Calu3 (cell line): ENCODE measurements around the gene RTN4IP1. TPM values are rescaled to one million over a fixed set of nuclear protein-coding genes. Genes with fewer than 3 reads are reported as not detected.

ENCODE experiments used
- BruUV-seq: library from RNA; stranded (reverse); fragments of 400-500 nt; replicated peaks from 2 replicates; lab custom pipeline; 2021; lab: Mats Ljungman, UMichigan
- CTCF ChIA-PET: fragments of 300-600 bp; sonication (Branson Sonifier 250); formaldehyde crosslinking; loops from one replicate; lab custom pipeline; 2022; ENCODE audit warnings: antibody characterized with exemption; lab: Charles Lee
- DNase-seq: peaks from one replicate; pipeline ENCODE4 v3.0.0; 2022
- H3K27ac Mint-ChIP-seq: one replicate; pipeline ENCODE4 v1.8.0; 2022; ENCODE audit warnings: mixed read lengths; ENCODE audit not compliant: unreplicated experiment
- H3K27me3 Mint-ChIP-seq: one replicate; pipeline ENCODE4 v1.8.0; 2022; ENCODE audit warnings: mixed read lengths; ENCODE audit not compliant: unreplicated experiment
- H3K36me3 Mint-ChIP-seq: one replicate; pipeline ENCODE4 v1.8.0; 2022; ENCODE audit warnings: mild to moderate bottlenecking, moderate library complexity, mixed read lengths; ENCODE audit not compliant: insufficient read depth, unreplicated experiment
- H3K4me1 Mint-ChIP-seq: one replicate; pipeline ENCODE4 v1.8.0; 2022; ENCODE audit warnings: mild to moderate bottlenecking, low read depth, mixed read lengths; ENCODE audit not compliant: unreplicated experiment
- H3K4me3 Mint-ChIP-seq: one replicate; pipeline ENCODE4 v1.8.0; 2022; ENCODE audit warnings: mild to moderate bottlenecking, low read depth, moderate library complexity, mixed read lengths; ENCODE audit not compliant: unreplicated experiment
- H3K9me3 Mint-ChIP-seq: one replicate; pipeline ENCODE4 v1.8.0; 2022; ENCODE audit warnings: low read depth, mixed read lengths; ENCODE audit not compliant: unreplicated experiment
- intact Hi-C: fragments of 100-400 bp; cut with micrococcal nuclease; formaldehyde crosslinking; loops from one replicate; pipeline ENCODE4 v1.10.0; 2022; ENCODE audit not compliant: unreplicated experiment
- total RNA-seq: library from RNA; stranded (reverse); gene quantifications from 2 replicates; pipeline ENCODE4 v1.2.3, GENCODE V29; 2022
- TF ChIP-seq, protein P1 (sequence below): fragments of 200-600 bp; IDR thresholded peaks from one replicate; pipeline ENCODE4 v1.8.0; 2022; ENCODE audit warnings: antibody characterized with exemption; ENCODE audit not compliant: unreplicated experiment

The RTN4IP1 gene
- total RNA-seq, 1 experiment from 2014 or later = 18.8 TPM

- CTCF ChIA-PET = no interaction called here
- no peak overlapping the region for H3K4me3 Mint-ChIP-seq
- intact Hi-C loops = no loop called here
- BruUV-seq = no TSS peak
- no peaks in the 10 kb centered on the region for H3K27me3 Mint-ChIP-seq
- H3K4me1 Mint-ChIP-seq = no peaks in the 10 kb centered on the region
- TF ChIP-seq, protein P1, sequence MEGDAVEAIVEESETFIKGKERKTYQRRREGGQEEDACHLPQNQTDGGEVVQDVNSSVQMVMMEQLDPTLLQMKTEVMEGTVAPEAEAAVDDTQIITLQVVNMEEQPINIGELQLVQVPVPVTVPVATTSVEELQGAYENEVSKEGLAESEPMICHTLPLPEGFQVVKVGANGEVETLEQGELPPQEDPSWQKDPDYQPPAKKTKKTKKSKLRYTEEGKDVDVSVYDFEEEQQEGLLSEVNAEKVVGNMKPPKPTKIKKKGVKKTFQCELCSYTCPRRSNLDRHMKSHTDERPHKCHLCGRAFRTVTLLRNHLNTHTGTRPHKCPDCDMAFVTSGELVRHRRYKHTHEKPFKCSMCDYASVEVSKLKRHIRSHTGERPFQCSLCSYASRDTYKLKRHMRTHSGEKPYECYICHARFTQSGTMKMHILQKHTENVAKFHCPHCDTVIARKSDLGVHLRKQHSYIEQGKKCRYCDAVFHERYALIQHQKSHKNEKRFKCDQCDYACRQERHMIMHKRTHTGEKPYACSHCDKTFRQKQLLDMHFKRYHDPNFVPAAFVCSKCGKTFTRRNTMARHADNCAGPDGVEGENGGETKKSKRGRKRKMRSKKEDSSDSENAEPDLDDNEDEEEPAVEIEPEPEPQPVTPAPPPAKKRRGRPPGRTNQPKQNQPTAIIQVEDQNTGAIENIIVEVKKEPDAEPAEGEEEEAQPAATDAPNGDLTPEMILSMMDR = no peak
- H3K9me3 Mint-ChIP-seq = no peaks in the 10 kb centered on the region
- no peak overlapping the region for H3K27ac Mint-ChIP-seq
- peaks cover 33% of the 10 kb centered on the region for H3K36me3 Mint-ChIP-seq
- DNase-seq = no peak
These were observed 13.8 kb upstream of the RTN4IP1 start for GRCh38 chr6:106643061-106643460.

- Mint-ChIP-seq H3K36me3 (peaks cover 33% of the 10 kb centered on the region), H3K4me1 (peaks cover 3% of the 10 kb centered on the region), H3K9me3 (no peaks in the 10 kb centered on the region), H3K27me3 (no peaks in the 10 kb centered on the region), H3K4me3 (no peak overlapping the region), H3K27ac (no peak overlapping the region)
- TF ChIP-seq, protein P1 = no peak
- intact Hi-C loops = no loop called here
- BruUV-seq = no TSS peak
- no peak for DNase-seq
- CTCF ChIA-PET = no interaction called here
These were observed 13.2 kb upstream of the RTN4IP1 start for GRCh38 chr6:106642476-106642875.

- CTCF ChIA-PET = no interaction called here
- intact Hi-C loops = no loop called here
These were observed 10.5 kb upstream of the RTN4IP1 start for GRCh38 chr6:106639812-106640211.

GRCh38 chr6:106637717-106638341, 8.5 kb upstream of the RTN4IP1 start:
- Mint-ChIP-seq H3K4me1 (peaks cover 12% of the 10 kb centered on the region), H3K9me3 (no peaks in the 10 kb centered on the region), H3K27ac (no peak overlapping the region), H3K27me3 (no peaks in the 10 kb centered on the region), H3K4me3 (no peak overlapping the region), H3K36me3 (peaks cover 8% of the 10 kb centered on the region)
- intact Hi-C loops = no loop called here
- CTCF ChIA-PET = no interaction called here
- BruUV-seq = no TSS peak
- TF ChIP-seq, protein P1 = no peak
- no peak for DNase-seq

More at GRCh38 chr6:106639812-106640211, 10.5 kb upstream of the RTN4IP1 start:
- no peak overlapping the region for H3K27ac Mint-ChIP-seq
- no peak overlapping the region for H3K4me3 Mint-ChIP-seq
- peaks cover 27% of the 10 kb centered on the region for H3K36me3 Mint-ChIP-seq
- TF ChIP-seq, protein P1 = no peak
- peaks cover 12% of the 10 kb centered on the region for H3K4me1 Mint-ChIP-seq
- DNase-seq = no peak
- no peaks in the 10 kb centered on the region for H3K9me3 Mint-ChIP-seq
- BruUV-seq = no TSS peak
- no peaks in the 10 kb centered on the region for H3K27me3 Mint-ChIP-seq
